ENCODE data around the gene ADARB2.

Gene ADARB2

DNA sequence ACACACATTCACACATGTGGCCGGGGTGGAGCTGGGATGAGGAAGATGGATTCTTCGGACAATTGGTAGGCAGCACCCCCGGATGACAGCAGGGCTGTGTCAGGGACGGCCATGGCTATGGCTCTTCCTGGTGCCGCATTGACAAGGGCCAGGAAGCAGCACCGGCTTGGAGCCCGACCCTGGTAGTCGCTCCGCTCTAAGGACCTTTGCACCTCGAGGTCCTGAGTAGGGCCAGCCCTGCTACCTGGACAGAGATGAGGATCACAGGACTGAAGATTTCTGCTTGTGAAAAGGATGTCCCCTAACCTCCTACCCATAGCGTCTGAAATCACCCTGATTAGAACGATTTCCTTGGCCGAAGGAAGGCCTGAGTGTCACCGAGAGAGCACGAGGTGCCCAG lies 134.1 kb downstream of the ADARB2 start:
- TF ChIP-seq, protein P1, sequence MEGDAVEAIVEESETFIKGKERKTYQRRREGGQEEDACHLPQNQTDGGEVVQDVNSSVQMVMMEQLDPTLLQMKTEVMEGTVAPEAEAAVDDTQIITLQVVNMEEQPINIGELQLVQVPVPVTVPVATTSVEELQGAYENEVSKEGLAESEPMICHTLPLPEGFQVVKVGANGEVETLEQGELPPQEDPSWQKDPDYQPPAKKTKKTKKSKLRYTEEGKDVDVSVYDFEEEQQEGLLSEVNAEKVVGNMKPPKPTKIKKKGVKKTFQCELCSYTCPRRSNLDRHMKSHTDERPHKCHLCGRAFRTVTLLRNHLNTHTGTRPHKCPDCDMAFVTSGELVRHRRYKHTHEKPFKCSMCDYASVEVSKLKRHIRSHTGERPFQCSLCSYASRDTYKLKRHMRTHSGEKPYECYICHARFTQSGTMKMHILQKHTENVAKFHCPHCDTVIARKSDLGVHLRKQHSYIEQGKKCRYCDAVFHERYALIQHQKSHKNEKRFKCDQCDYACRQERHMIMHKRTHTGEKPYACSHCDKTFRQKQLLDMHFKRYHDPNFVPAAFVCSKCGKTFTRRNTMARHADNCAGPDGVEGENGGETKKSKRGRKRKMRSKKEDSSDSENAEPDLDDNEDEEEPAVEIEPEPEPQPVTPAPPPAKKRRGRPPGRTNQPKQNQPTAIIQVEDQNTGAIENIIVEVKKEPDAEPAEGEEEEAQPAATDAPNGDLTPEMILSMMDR (IDR thresholded peaks at IDR 0.05; ENCODE audit: extremely low read depth, insufficient read depth, missing control alignments), result no peak
- no peak for DNase-seq (ENCODE audit: low spot score)
- in situ Hi-C loops (cut with MboI; ENCODE audit: low pct_unique_long_range_greater_than_20kb, low sequenced_read_pairs, unreplicated experiment), result no loop called here

DNA sequence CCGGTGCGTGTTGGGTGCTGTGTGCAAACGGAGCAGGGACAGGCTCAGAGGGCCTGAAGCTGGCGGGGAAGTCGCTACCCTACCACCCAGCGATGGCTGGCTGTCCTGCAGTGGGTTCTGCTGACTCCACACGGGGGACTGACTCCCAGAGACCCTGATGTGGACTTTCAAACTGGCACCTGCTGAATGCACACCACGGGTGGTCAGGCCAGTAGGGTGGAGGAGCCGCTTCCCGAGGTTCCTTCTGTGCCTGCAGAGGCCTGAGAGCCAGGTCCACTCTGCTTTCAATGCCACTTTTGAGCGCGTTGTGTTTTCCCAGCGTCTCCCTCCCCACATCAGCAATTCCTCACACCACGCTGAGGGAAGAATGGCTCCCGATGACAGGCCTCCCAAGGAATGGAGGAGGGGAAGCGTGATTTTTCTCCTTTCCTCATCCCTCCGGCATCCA lies 135.3 kb downstream of the ADARB2 start:
- TF ChIP-seq, protein P1 (IDR thresholded peaks at IDR 0.05; ENCODE audit: extremely low read depth, insufficient read depth, missing control alignments), result no peak
- in situ Hi-C loops (cut with MboI; ENCODE audit: low pct_unique_long_range_greater_than_20kb, low sequenced_read_pairs, unreplicated experiment), result no loop called here
- no peak for DNase-seq (ENCODE audit: low spot score)

- in situ Hi-C loops (cut with MboI; ENCODE audit: low pct_unique_long_range_greater_than_20kb, low sequenced_read_pairs, unreplicated experiment), result no loop called here
- DNase-seq (ENCODE audit: low spot score), result no peak
- TF ChIP-seq, protein P1 (IDR thresholded peaks at IDR 0.05; ENCODE audit: extremely low read depth, insufficient read depth, missing control alignments), result no peak
These were observed 135.9 kb downstream of the ADARB2 start for GRCh38 chr10:1601406-1601805.

GRCh38 chr10:1600861-1601260 lies 136.5 kb downstream of the ADARB2 start:
- no peak for DNase-seq (ENCODE audit: low spot score)
- in situ Hi-C loops (cut with MboI; ENCODE audit: low pct_unique_long_range_greater_than_20kb, low sequenced_read_pairs, unreplicated experiment), result no loop called here
- TF ChIP-seq, protein P1 (IDR thresholded peaks at IDR 0.05; ENCODE audit: extremely low read depth, insufficient read depth, missing control alignments), result no peak

GRCh38 chr10:1598393-1599153 lies 138.8 kb downstream of the ADARB2 start:
- TF ChIP-seq, protein P1 (IDR thresholded peaks at IDR 0.05; ENCODE audit: extremely low read depth, insufficient read depth, missing control alignments), result no peak
- DNase-seq (ENCODE audit: low spot score), result no peak
- in situ Hi-C loops (cut with MboI; ENCODE audit: low pct_unique_long_range_greater_than_20kb, low sequenced_read_pairs, unreplicated experiment), result no loop called here

- TF ChIP-seq, protein P1 (IDR thresholded peaks at IDR 0.05; ENCODE audit: extremely low read depth, insufficient read depth, missing control alignments), result no peak
- DNase-seq (ENCODE audit: low spot score), result no peak
- in situ Hi-C loops (cut with MboI; ENCODE audit: low pct_unique_long_range_greater_than_20kb, low sequenced_read_pairs, unreplicated experiment), result no loop called here
These were observed 139.8 kb downstream of the ADARB2 start for GRCh38 chr10:1597370-1598146.
